Caco-2 (cell line): ENCODE measurements around the gene MACO1. TPM values are rescaled to one million over a fixed set of nuclear protein-coding genes. Genes with fewer than 3 reads are reported as not detected.

ENCODE experiments used
- BruUV-seq: library from RNA; stranded (reverse); fragments of 400-500 nt; replicated peaks from 2 replicates; lab custom pipeline; 2021; lab: Mats Ljungman, UMichigan
- CTCF ChIA-PET: fragments of 300-600 bp; sonication (Branson Sonifier 250); formaldehyde crosslinking; loops from one replicate; lab custom pipeline; 2022; ENCODE audit warnings: antibody characterized with exemption; lab: Charles Lee
- POLR2A ChIA-PET: fragments of 300-600 bp; sonication (Branson Sonifier 250); formaldehyde crosslinking; loops from one replicate; lab custom pipeline; 2022; ENCODE audit warnings: antibody characterized with exemption; lab: Charles Lee
- DNase-seq, 2 experiments: peaks; one replicate each; pipeline versions ENCODE4 v3.0.0 to v3.0.0-alpha.2; 2020 to 2022
- H3K27me3 ChIP-seq: replicated peaks from 2 replicates; pipeline ENCODE4 v1.6.0; 2011; ENCODE audit warnings: low read length; ENCODE audit not compliant: control insufficient read depth, insufficient read depth
- H3K36me3 ChIP-seq: 2 replicates; pipeline ENCODE4 v1.5.1; 2011; ENCODE audit warnings: low read length; ENCODE audit not compliant: control insufficient read depth, insufficient read depth
- H3K4me1 ChIP-seq: fragments of 250-450 bp; sonication (Bioruptor Pico); 2 replicates; pipeline ENCODE4 v1.5.1; 2020; ENCODE audit warnings: mild to moderate bottlenecking
- H3K4me3 ChIP-seq: 2 replicates; pipeline ENCODE4 v1.5.1; 2011; ENCODE audit warnings: low read depth, mild to moderate bottlenecking, control low read depth, low read length
- H3K9me3 ChIP-seq: fragments of 250-450 bp; sonication (Bioruptor Pico); 2 replicates; pipeline ENCODE4 v1.5.1; 2020; ENCODE audit warnings: mild to moderate bottlenecking, moderate library complexity
- H3K27ac Mint-ChIP-seq: one replicate; pipeline ENCODE4 v1.8.0; 2022; ENCODE audit warnings: mixed read lengths; ENCODE audit not compliant: unreplicated experiment
- H3K27me3 Mint-ChIP-seq: one replicate; pipeline ENCODE4 v1.8.0; 2022; ENCODE audit warnings: mixed read lengths; ENCODE audit not compliant: insufficient read depth, unreplicated experiment
- H3K36me3 Mint-ChIP-seq: one replicate; pipeline ENCODE4 v1.8.0; 2022; ENCODE audit warnings: mild to moderate bottlenecking, mixed read lengths; ENCODE audit not compliant: insufficient read depth, unreplicated experiment
- H3K4me1 Mint-ChIP-seq: one replicate; pipeline ENCODE4 v1.8.0; 2022; ENCODE audit warnings: low read depth, mixed read lengths; ENCODE audit not compliant: unreplicated experiment
- H3K4me3 Mint-ChIP-seq: one replicate; pipeline ENCODE4 v1.8.0; 2022; ENCODE audit warnings: mild to moderate bottlenecking, moderate library complexity, mixed read lengths; ENCODE audit not compliant: unreplicated experiment
- H3K9me3 Mint-ChIP-seq: one replicate; pipeline ENCODE4 v1.8.0; 2022; ENCODE audit warnings: mixed read lengths; ENCODE audit not compliant: unreplicated experiment
- intact Hi-C: fragments of 100-400 bp; cut with micrococcal nuclease; formaldehyde crosslinking; loops from one replicate; pipeline ENCODE4 v1.10.0; 2022; ENCODE audit not compliant: unreplicated experiment
- total RNA-seq: library from RNA; stranded (reverse); gene quantifications from 2 replicates; pipeline ENCODE4 v1.2.3, GENCODE V29; 2022
- TF ChIP-seq, protein P1 (sequence below), 2 experiments: fragments of 200-600 bp in 1 of 2; IDR thresholded peaks; 1 replicate in 1 of 2; 2 replicates in 1 of 2; pipeline versions ENCODE4 v1.5.1 to v1.8.0; 2011 to 2022; ENCODE audit warnings: antibody characterized with exemption in 1 of 2, control low read depth in 1 of 2, inconsistent platforms in 1 of 2, low read depth in 1 of 2, low read length in 1 of 2, mild to moderate bottlenecking in 1 of 2, moderate library complexity in 1 of 2; ENCODE audit not compliant: insufficient read depth in 1 of 2, severe bottlenecking in 1 of 2, unreplicated experiment in 1 of 2

MACO1 gene
- total RNA-seq, 1 experiment from 2014 or later: 16.8 TPM

GRCh38 chr1:25537153-25537831, 106.6 kb downstream of the MACO1 start:
- peaks cover 7% of the 10 kb centered on the region for H3K4me1 ChIP-seq
- H3K9me3 ChIP-seq: no peaks in the 10 kb centered on the region
- H3K4me3 ChIP-seq: no peak overlapping the region
- no peak overlapping the region for H3K27ac Mint-ChIP-seq
- no peaks in the 10 kb centered on the region for H3K36me3 ChIP-seq
- DNase-seq: no peak
- H3K4me3 Mint-ChIP-seq: no peak overlapping the region
- TF ChIP-seq, protein P1, sequence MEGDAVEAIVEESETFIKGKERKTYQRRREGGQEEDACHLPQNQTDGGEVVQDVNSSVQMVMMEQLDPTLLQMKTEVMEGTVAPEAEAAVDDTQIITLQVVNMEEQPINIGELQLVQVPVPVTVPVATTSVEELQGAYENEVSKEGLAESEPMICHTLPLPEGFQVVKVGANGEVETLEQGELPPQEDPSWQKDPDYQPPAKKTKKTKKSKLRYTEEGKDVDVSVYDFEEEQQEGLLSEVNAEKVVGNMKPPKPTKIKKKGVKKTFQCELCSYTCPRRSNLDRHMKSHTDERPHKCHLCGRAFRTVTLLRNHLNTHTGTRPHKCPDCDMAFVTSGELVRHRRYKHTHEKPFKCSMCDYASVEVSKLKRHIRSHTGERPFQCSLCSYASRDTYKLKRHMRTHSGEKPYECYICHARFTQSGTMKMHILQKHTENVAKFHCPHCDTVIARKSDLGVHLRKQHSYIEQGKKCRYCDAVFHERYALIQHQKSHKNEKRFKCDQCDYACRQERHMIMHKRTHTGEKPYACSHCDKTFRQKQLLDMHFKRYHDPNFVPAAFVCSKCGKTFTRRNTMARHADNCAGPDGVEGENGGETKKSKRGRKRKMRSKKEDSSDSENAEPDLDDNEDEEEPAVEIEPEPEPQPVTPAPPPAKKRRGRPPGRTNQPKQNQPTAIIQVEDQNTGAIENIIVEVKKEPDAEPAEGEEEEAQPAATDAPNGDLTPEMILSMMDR (IDR thresholded peaks at IDR 0.05; ENCODE audit: insufficient read depth in 1 of 2, low read depth in 1 of 2, low read length in 1 of 2, severe bottlenecking in 1 of 2, unreplicated experiment in 1 of 2): no peak
- POLR2A ChIA-PET: no interaction called here
- CTCF ChIA-PET: no interaction called here
- peaks cover 6% of the 10 kb centered on the region for H3K4me1 Mint-ChIP-seq
- H3K27me3 ChIP-seq: no peaks in the 10 kb centered on the region
- H3K36me3 Mint-ChIP-seq: no peaks in the 10 kb centered on the region
- no peaks in the 10 kb centered on the region for H3K27me3 Mint-ChIP-seq
- intact Hi-C loops: no loop called here
- H3K9me3 Mint-ChIP-seq: no peaks in the 10 kb centered on the region
- BruUV-seq: no TSS peak

DNA sequence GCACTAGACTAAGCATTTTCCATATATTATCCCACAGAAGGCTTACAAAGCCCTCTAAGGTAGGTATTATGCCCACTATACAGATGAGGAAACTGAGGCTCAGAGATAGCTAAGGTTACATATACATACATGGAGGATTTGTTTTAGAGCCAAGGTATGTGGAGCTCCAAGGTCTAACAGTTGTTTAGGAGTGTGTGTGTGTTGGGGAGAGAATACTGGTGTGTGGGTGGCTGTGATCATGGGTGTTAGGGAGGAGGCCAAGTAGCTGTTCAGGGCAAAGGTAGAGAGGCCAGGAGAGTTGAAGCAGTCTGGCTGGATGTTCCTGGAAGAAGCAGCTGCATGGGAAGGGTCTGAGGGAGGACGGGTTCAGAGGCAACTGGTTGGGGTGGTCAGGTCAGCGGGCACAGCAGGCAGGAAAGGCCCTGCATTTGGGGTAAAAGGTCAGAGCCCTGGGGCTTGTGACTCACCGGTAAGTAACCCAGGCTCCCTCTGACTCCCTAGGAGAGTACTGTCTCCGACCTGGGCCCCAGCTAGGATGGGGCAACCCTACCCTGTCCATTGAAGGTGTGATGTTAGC, 107.6 kb downstream of the MACO1 start:
- Histone ChIP-seq H3K36me3 (no peaks in the 10 kb centered on the region), H3K9me3 (no peaks in the 10 kb centered on the region), H3K4me1 (peaks cover 7% of the 10 kb centered on the region), H3K4me3 (no peak overlapping the region), H3K27me3 (no peaks in the 10 kb centered on the region)
- ChIA-PET CTCF (no interaction called here), POLR2A (interaction anchor here (0.6 kb wide), 2 partner anchors 22 to 337 kb away, joined by 3 to 8 read pairs; partner anchors contain the start of gene PAQR7)
- DNase-seq: peak; percentile 41 to 54
- Mint-ChIP-seq H3K27ac (no peak overlapping the region), H3K4me1 (peaks cover 6% of the 10 kb centered on the region), H3K9me3 (no peaks in the 10 kb centered on the region), H3K36me3 (no peaks in the 10 kb centered on the region), H3K27me3 (no peaks in the 10 kb centered on the region), H3K4me3 (no peak overlapping the region)
- intact Hi-C loops: no loop called here
- TF ChIP-seq, protein P1 (IDR thresholded peaks at IDR 0.05; ENCODE audit: insufficient read depth in 1 of 2, low read depth in 1 of 2, low read length in 1 of 2, severe bottlenecking in 1 of 2, unreplicated experiment in 1 of 2): no peak
- no TSS peak for BruUV-seq

DNA sequence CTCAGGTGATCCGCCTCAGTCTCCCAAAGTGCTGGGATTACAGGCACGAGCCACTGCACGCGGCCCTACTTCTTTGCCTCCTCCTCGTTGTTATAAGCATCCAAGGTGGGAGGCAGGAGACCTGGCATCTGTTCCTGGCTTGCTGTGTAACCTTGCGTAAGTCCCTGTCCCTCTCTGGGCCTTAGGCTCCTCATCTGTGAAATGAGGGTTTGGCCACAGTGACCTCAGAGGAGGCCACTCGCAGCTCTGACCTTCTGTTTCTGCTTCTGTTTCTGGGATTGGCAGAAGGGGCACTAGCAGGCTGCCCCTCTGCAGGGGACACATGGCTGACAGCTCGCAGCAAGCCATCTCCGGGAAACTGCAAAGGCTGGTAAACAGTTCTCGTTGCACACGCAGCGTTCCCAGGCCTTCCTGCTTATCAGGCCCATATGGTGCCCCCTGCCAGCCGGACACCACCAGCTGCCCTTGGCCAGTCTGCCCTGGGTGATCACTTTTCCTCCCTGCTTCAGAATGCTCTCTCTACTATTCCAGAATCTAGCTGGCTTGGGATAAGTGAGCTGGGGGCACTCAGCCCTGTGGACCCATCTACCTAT, 110.1 kb downstream of the MACO1 start:
- H3K9me3 Mint-ChIP-seq: no peaks in the 10 kb centered on the region
- DNase-seq: no peak
- TF ChIP-seq, protein P1 (IDR thresholded peaks at IDR 0.05; ENCODE audit: insufficient read depth in 1 of 2, low read depth in 1 of 2, low read length in 1 of 2, severe bottlenecking in 1 of 2, unreplicated experiment in 1 of 2): no peak
- no TSS peak for BruUV-seq
- Histone ChIP-seq H3K4me3 (no peak overlapping the region), H3K27me3 (no peaks in the 10 kb centered on the region), H3K4me1 (peaks cover 7% of the 10 kb centered on the region), H3K36me3 (no peaks in the 10 kb centered on the region; the same call in 1 of the 2 replicates), H3K9me3 (no peaks in the 10 kb centered on the region)
- no peaks in the 10 kb centered on the region for H3K27me3 Mint-ChIP-seq
- intact Hi-C loops: no loop called here
- no peak overlapping the region for H3K27ac Mint-ChIP-seq
- H3K4me1 Mint-ChIP-seq: peaks cover 6% of the 10 kb centered on the region
- POLR2A ChIA-PET: no interaction called here
- H3K4me3 Mint-ChIP-seq: no peak overlapping the region
- CTCF ChIA-PET: no interaction called here
- peaks cover 5% of the 10 kb centered on the region for H3K36me3 Mint-ChIP-seq
